ENCODE results near the gene ABHD12. TPM values are rescaled to one million over a fixed set of nuclear protein-coding genes. Genes with fewer than 3 reads are reported as not detected.
"Not testable (repeated sequence)": the region's sequence is repeated elsewhere in the genome, so short reads cannot be mapped to it uniquely, and the experiment has no call there.

The ABHD12 gene
- total RNA-seq, 2 experiments from 2014 or later: 13.0 to 14.7 TPM

DNA sequence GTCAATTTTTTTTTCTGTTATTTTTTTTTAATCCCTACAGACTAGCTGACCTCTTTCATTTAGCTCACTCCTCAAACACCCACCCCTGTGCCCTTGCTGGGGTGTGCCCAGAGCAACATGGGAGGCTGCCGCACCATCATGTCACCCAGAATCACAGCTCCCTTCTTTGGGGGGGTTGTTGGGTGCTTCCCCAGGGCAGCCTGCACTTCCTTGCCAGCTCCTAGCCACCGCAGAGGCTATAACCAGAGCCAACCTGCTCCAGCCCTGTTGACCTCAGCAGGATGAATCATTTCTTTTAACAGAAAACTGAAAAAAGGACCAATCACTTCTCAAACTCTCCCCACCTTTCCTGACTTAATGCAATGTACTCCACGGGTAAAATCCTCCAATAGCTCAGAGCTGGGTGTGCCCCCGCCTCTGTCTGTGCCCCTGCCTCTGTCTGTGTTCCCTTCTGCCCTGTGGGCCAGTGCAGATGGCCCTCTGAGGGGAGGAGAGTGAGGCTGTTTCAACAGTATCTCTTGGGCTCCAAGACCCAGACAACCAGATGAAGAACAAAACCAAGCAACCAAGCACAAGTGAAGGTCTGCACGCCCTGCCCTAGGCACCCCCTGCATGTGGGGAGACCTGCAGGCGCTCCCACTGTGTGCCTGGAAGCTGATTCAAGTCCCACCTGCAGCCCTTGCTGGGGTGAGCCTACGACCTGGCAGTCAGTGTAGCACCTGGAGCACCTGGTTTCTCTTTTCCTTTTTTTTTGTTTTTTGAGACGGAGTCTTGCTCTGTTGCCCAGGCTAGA, 75.0 kb downstream of the ABHD12 start:
- Mint-ChIP-seq H3K4me1 (ENCODE audit: low read depth) (peaks cover 21% of the 10 kb centered on the region), H3K4me3 (no peak overlapping the region), H3K9me3 (no peaks in the 10 kb centered on the region), H3K36me3 (ENCODE audit: low read depth) (peaks cover 1% of the 10 kb centered on the region), H3K27ac (no peak overlapping the region), H3K27me3 (ENCODE audit: low read depth) (no peaks in the 10 kb centered on the region)
- intact Hi-C loops (cut with micrococcal nuclease): no loop called here
- CTCF ChIA-PET: no interaction called here
- no peak for DNase-seq

DNA sequence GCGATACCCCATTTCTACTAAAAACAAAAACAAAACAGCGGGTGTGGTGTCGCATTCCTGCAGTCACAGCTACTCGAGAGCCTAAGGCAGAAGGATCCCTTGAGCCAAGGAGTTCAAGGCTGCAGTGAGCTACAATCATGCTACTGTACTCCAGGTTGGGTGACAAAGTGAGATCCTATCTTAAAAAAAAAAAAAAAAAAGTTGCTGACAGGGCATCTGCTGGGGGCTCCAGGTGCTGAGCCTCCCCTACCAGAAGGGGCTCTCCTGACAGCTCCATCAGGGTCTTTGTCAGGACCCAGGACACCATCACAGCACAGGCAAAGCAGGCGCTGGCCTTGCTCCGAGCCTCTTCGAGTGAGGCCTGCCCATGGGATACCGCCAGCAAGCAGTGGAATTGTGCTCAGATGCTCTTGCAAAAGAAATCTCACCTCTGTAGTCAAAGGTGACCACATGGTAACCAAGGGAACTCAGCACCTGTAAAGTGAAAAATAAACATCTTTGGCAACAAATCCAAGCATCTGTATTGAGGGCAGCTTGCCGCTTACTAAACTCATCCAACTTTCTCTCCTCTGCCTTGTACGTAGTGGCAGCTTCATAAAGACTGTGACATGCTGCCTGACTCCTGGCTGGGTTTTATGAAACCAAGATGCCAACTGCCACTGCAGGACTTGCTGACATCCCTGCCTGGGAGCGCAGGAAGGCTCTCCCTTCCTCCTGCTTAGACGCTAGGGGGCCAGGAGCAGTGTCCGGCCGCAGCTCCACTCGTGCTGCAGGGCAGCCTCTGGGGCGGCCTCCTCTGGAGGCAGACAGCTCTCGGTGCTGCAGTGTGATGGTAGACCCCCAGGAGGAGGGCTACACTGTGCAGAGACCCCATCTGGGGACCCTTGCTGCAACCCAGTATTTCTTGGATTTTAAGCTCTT, 75.9 kb downstream of the ABHD12 start:
- CTCF ChIA-PET: interaction anchor here (0.7 to 1.2 kb wide), 2 partner anchors 84 to 394 kb away, joined by 3 read pairs; no protein-coding TSS in a partner anchor
- no peak overlapping the region for H3K4me3 Mint-ChIP-seq
- peaks cover 30% of the 10 kb centered on the region for H3K4me1 Mint-ChIP-seq (ENCODE audit: low read depth)
- intact Hi-C loops (cut with micrococcal nuclease): no loop called here
- no peaks in the 10 kb centered on the region for H3K27me3 Mint-ChIP-seq (ENCODE audit: low read depth)
- no peak for DNase-seq
- peaks cover 1% of the 10 kb centered on the region for H3K36me3 Mint-ChIP-seq (ENCODE audit: low read depth)
- H3K9me3 Mint-ChIP-seq: no peaks in the 10 kb centered on the region
- no peak overlapping the region for H3K27ac Mint-ChIP-seq

DNA sequence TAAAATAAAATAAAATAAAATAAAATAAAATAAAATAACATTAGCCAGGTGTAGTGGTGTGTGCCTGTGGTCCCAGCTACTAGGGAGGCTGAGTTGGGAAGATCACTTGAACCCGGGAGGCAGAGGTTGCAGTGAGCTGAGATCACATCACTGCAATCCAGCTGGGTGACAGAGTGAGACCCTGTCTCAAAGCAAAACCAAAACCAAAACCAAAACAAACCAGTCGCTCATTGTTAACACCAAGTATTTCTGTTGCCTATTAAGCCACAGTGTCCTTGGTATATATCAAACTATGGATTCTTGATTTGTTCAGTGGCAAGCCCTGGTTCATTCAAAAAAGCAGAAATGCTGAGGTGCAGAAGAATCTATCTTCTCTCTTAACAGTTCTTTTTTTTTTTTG, 77.0 kb downstream of the ABHD12 start:
- DNase-seq: no peak
- H3K4me1 Mint-ChIP-seq (ENCODE audit: low read depth): peaks cover 31% of the 10 kb centered on the region
- CTCF ChIA-PET: no interaction called here
- peak overlapping the region; percentile 41 for H3K27ac Mint-ChIP-seq
- intact Hi-C loops (cut with micrococcal nuclease): no loop called here
- peaks cover 1% of the 10 kb centered on the region for H3K36me3 Mint-ChIP-seq (ENCODE audit: low read depth)
- H3K9me3 Mint-ChIP-seq: no peaks in the 10 kb centered on the region
- H3K27me3 Mint-ChIP-seq (ENCODE audit: low read depth): no peaks in the 10 kb centered on the region
- no peak overlapping the region for H3K4me3 Mint-ChIP-seq

GRCh38 chr20:25312716-25313115, 77.9 kb downstream of the ABHD12 start:
- H3K4me3 Mint-ChIP-seq; H3K27ac Mint-ChIP-seq; intact Hi-C loops (cut with micrococcal nuclease); CTCF ChIA-PET; DNase-seq; H3K9me3 Mint-ChIP-seq; H3K36me3 Mint-ChIP-seq (ENCODE audit: low read depth); H3K27me3 Mint-ChIP-seq (ENCODE audit: low read depth): not testable (repeated sequence)
- H3K4me1 Mint-ChIP-seq (ENCODE audit: low read depth): peaks cover 31% of the 10 kb centered on the region

- no peaks in the 10 kb centered on the region for H3K9me3 Mint-ChIP-seq
- no peaks in the 10 kb centered on the region for H3K27me3 Mint-ChIP-seq (ENCODE audit: low read depth)
- no peak for DNase-seq
- intact Hi-C loops (cut with micrococcal nuclease): loop anchor here (1.0 to 2.0 kb wide), 6 partner anchors 74 to 319 kb away; partner anchors contain the start of genes APMAP and GINS1
- H3K36me3 Mint-ChIP-seq (ENCODE audit: low read depth): peaks cover 1% of the 10 kb centered on the region
- H3K27ac Mint-ChIP-seq: peak overlapping the region; percentile 76
- CTCF ChIA-PET: interaction anchor here (1.0 to 5.3 kb wide), 4 partner anchors 15 to 88 kb away, joined by 3 to 25 read pairs (median 4); partner anchors contain the start of gene ABHD12
- peaks cover 31% of the 10 kb centered on the region for H3K4me1 Mint-ChIP-seq (ENCODE audit: low read depth)
- H3K4me3 Mint-ChIP-seq: peak overlapping the region; percentile 56
Measured at GRCh38 chr20:25310921-25311728, 79.5 kb downstream of the ABHD12 start.

- H3K27me3 Mint-ChIP-seq (ENCODE audit: low read depth): no peaks in the 10 kb centered on the region
- intact Hi-C loops (cut with micrococcal nuclease): loop anchor here (1.0 to 2.0 kb wide), 6 partner anchors 74 to 318 kb away; partner anchors contain the start of genes APMAP and GINS1
- CTCF ChIA-PET: interaction anchor here (1.0 to 5.3 kb wide), 4 partner anchors 15 to 89 kb away, joined by 3 to 25 read pairs (median 4); partner anchors contain the start of gene ABHD12
- no peaks in the 10 kb centered on the region for H3K9me3 Mint-ChIP-seq
- H3K4me1 Mint-ChIP-seq (ENCODE audit: low read depth): peaks cover 31% of the 10 kb centered on the region
- H3K36me3 Mint-ChIP-seq (ENCODE audit: low read depth): no peaks in the 10 kb centered on the region
- peak; percentile 81 for DNase-seq
- peak overlapping the region; percentile 56 for H3K4me3 Mint-ChIP-seq
- peak overlapping the region; percentile 76 for H3K27ac Mint-ChIP-seq
Measured at GRCh38 chr20:25310268-25310920, 80.2 kb downstream of the ABHD12 start.

DNA sequence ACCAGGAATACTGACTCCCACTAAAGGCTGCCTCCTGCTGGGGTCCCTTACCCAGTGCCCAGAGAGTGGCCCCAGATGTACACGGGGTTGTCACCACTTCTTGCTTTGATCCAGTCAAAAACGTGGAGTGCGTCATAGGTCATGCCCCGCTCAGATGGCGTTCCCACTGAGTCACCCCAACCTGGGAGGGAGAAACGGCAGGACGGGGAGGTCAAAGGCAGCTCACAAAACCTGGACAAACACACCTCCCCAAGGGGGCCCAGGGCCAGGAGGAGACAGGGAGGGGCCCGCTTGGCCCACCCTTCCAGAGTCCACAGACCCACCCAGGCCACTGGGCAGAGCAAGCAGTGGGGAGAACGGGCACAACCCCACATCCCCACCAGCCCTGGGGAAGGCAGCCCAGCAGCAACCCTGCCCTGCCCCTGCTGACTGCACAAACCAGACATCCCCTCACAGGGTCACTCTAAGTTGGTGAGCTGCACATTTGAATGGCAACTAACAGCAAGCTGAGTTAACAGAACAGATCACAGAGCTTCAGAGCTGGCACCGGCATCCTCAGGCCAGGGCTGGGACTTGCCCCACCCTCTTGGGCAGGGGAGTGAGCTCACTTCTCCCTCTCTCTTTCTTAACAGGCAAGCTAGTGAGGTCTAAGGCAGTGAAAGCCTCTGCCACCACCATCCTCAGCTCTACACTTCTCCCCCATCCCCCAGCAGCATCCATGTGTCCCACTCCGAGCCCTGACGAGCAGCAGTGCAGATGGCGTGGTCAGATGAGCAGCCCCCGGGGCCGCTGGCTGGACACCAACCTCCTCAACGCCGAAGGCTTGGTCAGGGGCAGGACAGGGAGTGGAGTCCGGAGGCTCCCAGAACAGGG, 81.0 kb downstream of the ABHD12 start:
- intact Hi-C loops (cut with micrococcal nuclease): loop anchor here (1.0 to 2.0 kb wide), 6 partner anchors 73 to 317 kb away; partner anchors contain the start of genes APMAP and GINS1
- Mint-ChIP-seq H3K4me3 (no peak overlapping the region), H3K36me3 (ENCODE audit: low read depth) (no peaks in the 10 kb centered on the region), H3K4me1 (ENCODE audit: low read depth) (peaks cover 31% of the 10 kb centered on the region), H3K9me3 (no peaks in the 10 kb centered on the region), H3K27ac (peak overlapping the region; percentile 33), H3K27me3 (ENCODE audit: low read depth) (no peaks in the 10 kb centered on the region)
- CTCF ChIA-PET: interaction anchor here (0.6 to 5.3 kb wide), 4 partner anchors 14 to 118 kb away, joined by 3 to 25 read pairs (median 4); no protein-coding TSS in a partner anchor
- DNase-seq: no peak

DNA sequence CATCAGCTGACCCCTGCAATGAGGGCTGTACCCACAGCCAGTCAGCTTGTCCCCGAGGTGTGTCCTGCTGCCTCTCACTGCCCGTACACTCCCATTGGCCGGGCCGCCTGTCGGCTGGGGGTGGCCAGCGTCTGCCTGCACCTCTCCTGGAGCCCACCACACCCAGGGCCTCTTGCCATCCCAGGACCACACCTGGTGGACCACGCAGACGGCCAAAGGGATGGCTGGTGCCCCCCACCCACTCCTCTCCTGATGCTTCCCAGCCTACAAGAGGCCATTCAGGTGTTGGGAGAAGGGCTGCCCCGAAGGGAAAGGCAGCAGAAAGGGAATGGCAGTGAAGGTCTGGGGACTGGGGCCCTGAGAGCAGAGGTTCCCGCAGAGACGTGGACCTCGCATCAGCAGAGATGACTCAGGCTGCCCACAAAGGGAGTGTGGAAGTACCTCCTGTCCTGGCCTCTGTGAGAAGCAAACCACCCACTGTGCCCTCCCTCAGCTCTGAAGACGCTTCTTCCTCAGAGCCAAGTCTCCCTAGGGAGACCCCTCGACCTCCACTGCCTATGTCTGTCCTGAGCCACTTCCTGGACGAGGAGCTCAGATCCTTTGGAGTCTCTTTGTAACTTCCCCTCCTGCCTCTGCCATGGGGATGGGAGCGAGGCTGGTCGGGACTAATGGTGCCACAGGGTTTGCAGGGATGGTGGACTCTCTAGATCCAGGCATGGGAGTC, 81.8 kb downstream of the ABHD12 start:
- Mint-ChIP-seq H3K36me3 (ENCODE audit: low read depth) (no peaks in the 10 kb centered on the region), H3K27ac (no peak overlapping the region)
- DNase-seq: no peak

DNA sequence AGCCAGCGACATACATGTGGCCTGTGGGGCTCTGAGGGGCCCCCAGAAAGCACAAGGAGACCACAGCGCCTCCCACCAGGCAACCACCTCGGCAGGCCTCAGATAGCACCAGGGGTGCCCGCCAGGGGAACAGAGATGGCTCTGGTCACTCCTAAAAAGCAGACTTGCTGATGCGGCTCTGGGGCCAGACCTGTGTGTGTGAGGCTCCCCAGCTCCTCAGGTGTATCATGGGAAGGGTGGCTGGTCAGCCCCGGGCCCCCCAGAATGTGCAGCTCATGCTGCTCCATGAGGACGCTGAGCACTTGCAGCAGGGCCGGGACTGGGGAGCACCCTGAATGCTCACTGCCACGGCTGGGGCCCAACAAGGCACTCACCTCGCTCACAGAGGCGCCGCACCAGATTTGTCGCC, 82.5 kb downstream of the ABHD12 start:
- Mint-ChIP-seq H3K27me3 (ENCODE audit: low read depth) (no peaks in the 10 kb centered on the region), H3K4me1 (ENCODE audit: low read depth) (peaks cover 24% of the 10 kb centered on the region), H3K27ac (no peak overlapping the region), H3K36me3 (ENCODE audit: low read depth) (no peaks in the 10 kb centered on the region), H3K4me3 (no peak overlapping the region), H3K9me3 (no peaks in the 10 kb centered on the region)
- DNase-seq: no peak
- CTCF ChIA-PET: interaction anchor here (0.6 to 5.3 kb wide), 5 partner anchors 12 to 99 kb away, joined by 3 to 25 read pairs (median 3); no protein-coding TSS in a partner anchor
- intact Hi-C loops (cut with micrococcal nuclease): no loop called here

More for the DNA sequence above, 81.8 kb downstream of the ABHD12 start:
- CTCF ChIA-PET: interaction anchor here (0.6 to 5.3 kb wide), 5 partner anchors 13 to 152 kb away, joined by 3 to 25 read pairs (median 3); no protein-coding TSS in a partner anchor
- Mint-ChIP-seq H3K4me3 (no peak overlapping the region), H3K4me1 (ENCODE audit: low read depth) (peaks cover 30% of the 10 kb centered on the region), H3K9me3 (no peaks in the 10 kb centered on the region), H3K27me3 (ENCODE audit: low read depth) (no peaks in the 10 kb centered on the region)
- intact Hi-C loops (cut with micrococcal nuclease): no loop called here
